ENCODE measurements around the gene CTNNA3. TPM values are rescaled to one million over a fixed set of nuclear protein-coding genes. Genes with fewer than 3 reads are reported as not detected.

Gene CTNNA3
- total RNA-seq, 2 donors from 2014 or later: 20.3 to 23.8 TPM

DNA sequence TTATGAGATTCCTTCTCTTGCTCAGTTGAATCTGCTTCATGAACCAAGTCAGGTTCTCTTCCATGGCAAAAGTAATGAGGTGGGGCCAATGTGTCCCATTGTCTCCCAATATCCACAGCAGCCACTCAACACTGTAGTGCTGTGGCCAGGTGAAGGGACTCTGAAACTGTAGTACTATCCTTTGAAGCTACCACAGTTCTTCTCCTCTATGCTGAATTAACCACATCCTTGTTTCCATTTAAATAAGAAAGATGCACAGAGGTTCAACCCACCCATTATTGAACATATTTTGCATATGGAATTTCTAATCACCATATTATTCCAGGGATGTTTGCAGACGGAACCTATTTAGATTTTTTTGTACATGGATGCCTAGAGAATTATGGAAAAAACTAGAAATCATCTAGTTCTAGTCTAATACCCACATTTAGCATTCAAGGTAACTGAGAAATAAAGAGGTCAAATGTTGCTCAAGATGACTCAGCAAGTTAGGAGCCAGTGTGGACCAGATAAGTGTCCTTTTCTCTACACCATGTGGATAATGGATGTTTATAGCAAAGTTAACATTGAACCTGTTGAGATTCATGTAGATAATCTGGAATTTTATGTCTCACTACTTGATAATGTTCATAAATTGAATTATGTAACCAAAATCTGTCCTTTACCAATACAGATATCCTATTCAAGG is 705.7 kb downstream of the CTNNA3 start:
- no peaks in the 10 kb centered on the region for H3K4me1 ChIP-seq
- H3K9me3 ChIP-seq: no peaks in the 10 kb centered on the region
- H3K27ac ChIP-seq: no peak overlapping the region
- no peaks in the 10 kb centered on the region for H3K36me3 ChIP-seq
- no peaks in the 10 kb centered on the region for H3K27me3 ChIP-seq
- H3K4me3 ChIP-seq: no peak overlapping the region
- DNase-seq (ENCODE audit: low spot score): no peak
- TF ChIP-seq, protein P1, sequence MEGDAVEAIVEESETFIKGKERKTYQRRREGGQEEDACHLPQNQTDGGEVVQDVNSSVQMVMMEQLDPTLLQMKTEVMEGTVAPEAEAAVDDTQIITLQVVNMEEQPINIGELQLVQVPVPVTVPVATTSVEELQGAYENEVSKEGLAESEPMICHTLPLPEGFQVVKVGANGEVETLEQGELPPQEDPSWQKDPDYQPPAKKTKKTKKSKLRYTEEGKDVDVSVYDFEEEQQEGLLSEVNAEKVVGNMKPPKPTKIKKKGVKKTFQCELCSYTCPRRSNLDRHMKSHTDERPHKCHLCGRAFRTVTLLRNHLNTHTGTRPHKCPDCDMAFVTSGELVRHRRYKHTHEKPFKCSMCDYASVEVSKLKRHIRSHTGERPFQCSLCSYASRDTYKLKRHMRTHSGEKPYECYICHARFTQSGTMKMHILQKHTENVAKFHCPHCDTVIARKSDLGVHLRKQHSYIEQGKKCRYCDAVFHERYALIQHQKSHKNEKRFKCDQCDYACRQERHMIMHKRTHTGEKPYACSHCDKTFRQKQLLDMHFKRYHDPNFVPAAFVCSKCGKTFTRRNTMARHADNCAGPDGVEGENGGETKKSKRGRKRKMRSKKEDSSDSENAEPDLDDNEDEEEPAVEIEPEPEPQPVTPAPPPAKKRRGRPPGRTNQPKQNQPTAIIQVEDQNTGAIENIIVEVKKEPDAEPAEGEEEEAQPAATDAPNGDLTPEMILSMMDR (IDR thresholded peaks at IDR 0.05): no peak

- no peaks in the 10 kb centered on the region for H3K36me3 ChIP-seq
- H3K27me3 ChIP-seq: no peaks in the 10 kb centered on the region
- no peak overlapping the region for H3K27ac ChIP-seq
- H3K4me1 ChIP-seq: no peaks in the 10 kb centered on the region
- no peaks in the 10 kb centered on the region for H3K9me3 ChIP-seq
- H3K4me3 ChIP-seq: no peak overlapping the region
- no peak for DNase-seq (ENCODE audit: low spot score)
- TF ChIP-seq, protein P1 (IDR thresholded peaks at IDR 0.05): no peak
These were observed 712.5 kb downstream of the CTNNA3 start for GRCh38 chr10:66983475-66983818.

- no peak overlapping the region for H3K27ac ChIP-seq
- no peaks in the 10 kb centered on the region for H3K9me3 ChIP-seq
- H3K27me3 ChIP-seq: no peaks in the 10 kb centered on the region
- TF ChIP-seq, protein P1 (IDR thresholded peaks at IDR 0.05): no peak
- no peak overlapping the region for H3K4me3 ChIP-seq
- no peaks in the 10 kb centered on the region for H3K4me1 ChIP-seq
- H3K36me3 ChIP-seq: no peaks in the 10 kb centered on the region
- DNase-seq (ENCODE audit: low spot score): no peak
These were observed 713.1 kb downstream of the CTNNA3 start for GRCh38 chr10:66982792-66983474.

GRCh38 chr10:66982053-66982420 is 714.0 kb downstream of the CTNNA3 start:
- H3K36me3 ChIP-seq: no peaks in the 10 kb centered on the region
- H3K27ac ChIP-seq: no peak overlapping the region
- TF ChIP-seq, protein P1 (IDR thresholded peaks at IDR 0.05): no peak
- no peaks in the 10 kb centered on the region for H3K4me1 ChIP-seq
- no peak overlapping the region for H3K4me3 ChIP-seq
- H3K27me3 ChIP-seq: no peaks in the 10 kb centered on the region
- DNase-seq (ENCODE audit: low spot score): no peak
- no peaks in the 10 kb centered on the region for H3K9me3 ChIP-seq

GRCh38 chr10:66981361-66982052 is 714.5 kb downstream of the CTNNA3 start:
- no peak for DNase-seq (ENCODE audit: low spot score)
- Histone ChIP-seq H3K27ac (no peak overlapping the region), H3K4me3 (no peak overlapping the region), H3K36me3 (no peaks in the 10 kb centered on the region), H3K9me3 (no peaks in the 10 kb centered on the region), H3K27me3 (no peaks in the 10 kb centered on the region), H3K4me1 (no peaks in the 10 kb centered on the region)
- TF ChIP-seq, protein P1 (IDR thresholded peaks at IDR 0.05): no peak

Data from right atrium auricular region (tissue), 2 donors.